Prostate gland (tissue), 2 donors: ENCODE data around the gene KIAA0753. TPM values are rescaled to one million over a fixed set of nuclear protein-coding genes. Genes with fewer than 3 reads are reported as not detected.
A peak's percentile ranks its signal among the peaks of the same experiment; 100 is the strongest.
"Not testable (repeated sequence)": the region's sequence is repeated elsewhere in the genome, so short reads cannot be mapped to it uniquely, and the experiment has no call there.

Source experiments
- DNase-seq: peaks from one replicate; pipeline ENCODE4 v3.0.0-alpha.2; 2019; ENCODE audit warnings: low spot score
- H3K27ac ChIP-seq, 2 donors: fragments of 200-600 bp; sonication (generic); 2 replicates each; pipeline ENCODE4 v1.5.1; 2017 to 2019
- H3K27me3 ChIP-seq: fragments of 200-600 bp; sonication (generic); replicated peaks from 2 replicates; pipeline ENCODE4 v1.5.1; 2019; ENCODE audit not compliant: insufficient read depth
- H3K36me3 ChIP-seq, 2 donors: fragments of 200-600 bp; sonication (generic); 1 replicate in 1 of 2; 2 replicates in 1 of 2; pipeline versions ENCODE4 v1.5.1 to v1.8.1; 2017 to 2019
- H3K4me1 ChIP-seq: fragments of 200-600 bp; sonication (generic); replicated peaks from 2 replicates; pipeline ENCODE4 v1.5.1; 2019
- H3K4me3 ChIP-seq, 2 donors: fragments of 200-600 bp; sonication (generic); 2 replicates each; pipeline ENCODE4 v1.5.1; 2017 to 2019
- H3K9me3 ChIP-seq: fragments of 200-600 bp; sonication (generic); 2 replicates; pipeline ENCODE4 v1.5.1; 2017
- CTCF ChIP-seq, 4 experiments: fragments of 200-600 bp in 2 of 4; fragments of 450-650 bp in 2 of 4; sonication (generic) in 2 of 4; IDR thresholded peaks; 1 replicate in 3 of 4; 2 replicates in 1 of 4; pipeline ENCODE4 v1.5.1; 2016 to 2019; ENCODE audit warnings: antibody characterized with exemption in 4 of 4, mild to moderate bottlenecking in 2 of 4, moderate library complexity in 2 of 4
- POLR2A ChIP-seq: fragments of 450-650 bp; IDR thresholded peaks from one replicate; pipeline ENCODE4 v1.6.1; 2016; ENCODE audit warnings: antibody characterized with exemption, mild to moderate bottlenecking
- POLR2AphosphoS5 ChIP-seq: sonication (generic); formaldehyde crosslinking; IDR thresholded peaks from one replicate; pipeline ENCODE4 v1.6.1; 2017; ENCODE audit warnings: antibody characterized with exemption
- WGBS: methylation state at CpG from one replicate; pipeline ENCODE4 v1.1.5; 2018; 5-methylcytosine and 5-hydroxymethylcytosine counted together
- intact Hi-C: fragments of 100-400 bp; cut with DNase I; formaldehyde crosslinking; loops from one replicate; pipeline ENCODE4 v1.14.2; 2022
- total RNA-seq, 2 donors: library from RNA; depleted of rRNA; stranded (reverse); fragments of >200 nt; gene quantifications; one replicate each; pipeline ENCODE4 v1.1.0, GENCODE V29; 2016

KIAA0753 gene
- total RNA-seq, 2 donors from 2014 or later: 17.2 to 28.3 TPM

- no peak overlapping the region for H3K4me3 ChIP-seq
- WGBS: 86% methylated on average over 4 of the region's 4 CpGs
- no peaks in the 10 kb centered on the region for H3K9me3 ChIP-seq
- TF ChIP-seq CTCF (IDR thresholded peaks at IDR 0.05) (no peak), POLR2A (no peak), POLR2AphosphoS5 (no peak)
- no peaks in the 10 kb centered on the region for H3K4me1 ChIP-seq
- DNase-seq: no peak
- peaks cover 0 to 6% of the 10 kb centered on the region in 2 donors for H3K36me3 ChIP-seq
- no peaks in the 10 kb centered on the region for H3K27me3 ChIP-seq
- intact Hi-C loops: no loop called here
- no peak overlapping the region for H3K27ac ChIP-seq
Measured at GRCh38 chr17:6596941-6597340, 43.6 kb downstream of the KIAA0753 start.

GRCh38 chr17:6596511-6596910 lies 44.0 kb downstream of the KIAA0753 start:
- 71% methylated on average over 2 of the region's 2 CpGs for WGBS
- Histone ChIP-seq H3K27ac (no peak overlapping the region), H3K36me3 (peaks cover 0 to 6% of the 10 kb centered on the region in 2 donors), H3K9me3 (no peaks in the 10 kb centered on the region), H3K4me3 (no peak overlapping the region), H3K4me1 (no peaks in the 10 kb centered on the region), H3K27me3 (no peaks in the 10 kb centered on the region)
- DNase-seq: no peak
- no peak for TF ChIP-seq POLR2AphosphoS5
- TF ChIP-seq CTCF (IDR thresholded peaks at IDR 0.05): no peak
- TF ChIP-seq POLR2A: no peak
- intact Hi-C loops: no loop called here

GRCh38 chr17:6596081-6596480 lies 44.4 kb downstream of the KIAA0753 start:
- Histone ChIP-seq H3K36me3 (peaks cover 0 to 6% of the 10 kb centered on the region in 2 donors), H3K4me3 (no peak overlapping the region)
- TF ChIP-seq CTCF (IDR thresholded peaks at IDR 0.05): no peak
- no peak for TF ChIP-seq POLR2A
- TF ChIP-seq POLR2AphosphoS5: no peak

GRCh38 chr17:6593371-6593770 lies 47.1 kb downstream of the KIAA0753 start:
- H3K4me1 ChIP-seq, H3K4me3 ChIP-seq, intact Hi-C loops, H3K9me3 ChIP-seq, H3K36me3 ChIP-seq, DNase-seq, H3K27me3 ChIP-seq, H3K27ac ChIP-seq: not testable (repeated sequence)
- WGBS: 92% methylated on average over 14 of the region's 14 CpGs

More at GRCh38 chr17:6596081-6596480, 44.4 kb downstream of the KIAA0753 start:
- WGBS: 94% methylated on average over 7 of the region's 7 CpGs
- no peak for DNase-seq
- no peaks in the 10 kb centered on the region for H3K27me3 ChIP-seq
- H3K9me3 ChIP-seq: no peaks in the 10 kb centered on the region
- H3K4me1 ChIP-seq: no peaks in the 10 kb centered on the region
- intact Hi-C loops: no loop called here
- no peak overlapping the region for H3K27ac ChIP-seq

- no peak for TF ChIP-seq POLR2A
- TF ChIP-seq POLR2AphosphoS5: no peak
- TF ChIP-seq CTCF (IDR thresholded peaks at IDR 0.05): no peak
- H3K9me3 ChIP-seq: no peaks in the 10 kb centered on the region
- H3K4me3 ChIP-seq: no peak overlapping the region
- DNase-seq: no peak
- no peaks in the 10 kb centered on the region for H3K4me1 ChIP-seq
- WGBS: 57% methylated on average over 6 of the region's 6 CpGs
- intact Hi-C loops: no loop called here
- peaks cover 6 to 9% of the 10 kb centered on the region in 2 donors for H3K36me3 ChIP-seq
- peak overlapping the region in 1 of 2 donors; percentile 23 for H3K27ac ChIP-seq
- no peaks in the 10 kb centered on the region for H3K27me3 ChIP-seq
Measured at GRCh38 chr17:6592173-6592572, 48.3 kb downstream of the KIAA0753 start.
